HepG2 (cell line): ENCODE results near the gene USP11. TPM values are rescaled to one million over a fixed set of nuclear protein-coding genes. Genes with fewer than 3 reads are reported as not detected.

Experiments used
- CREM ChIP-seq, 2 experiments: sonication (generic) in 1 of 2; formaldehyde crosslinking in 1 of 2; IDR thresholded peaks; 2 replicates each; pipeline versions ENCODE4 v1.4.0 to v1.6.1; 2016 to 2020; ENCODE audit warnings: antibody characterized with exemption in 1 of 2, mild to moderate bottlenecking in 1 of 2, missing genetic modification reagents in 1 of 2
- DNMT1 ChIP-seq: sonication (generic); formaldehyde crosslinking; IDR thresholded peaks from 2 replicates; pipeline ENCODE4 v1.5.1; 2020; ENCODE audit warnings: mild to moderate bottlenecking, missing genetic modification reagents
- NR2F2 ChIP-seq: IDR thresholded peaks from 2 replicates; pipeline ENCODE4 v1.6.1; 2012; ENCODE audit warnings: low read depth, inconsistent platforms, borderline replicate concordance
- ZFP90 ChIP-seq: sonication (generic); formaldehyde crosslinking; IDR thresholded peaks from 2 replicates; pipeline ENCODE4 v1.8.0; 2022; ENCODE audit warnings: missing genetic modification reagents, mild to moderate bottlenecking, inconsistent platforms, borderline replicate concordance
- ZNF337 ChIP-seq: sonication (generic); formaldehyde crosslinking; IDR thresholded peaks from 2 replicates; pipeline ENCODE4 v1.5.1; 2020; ENCODE audit warnings: missing genetic modification reagents, low read depth, mild to moderate bottlenecking, borderline replicate concordance
- ZNF33B ChIP-seq: sonication (generic); formaldehyde crosslinking; IDR thresholded peaks from 2 replicates; pipeline ENCODE4 v1.5.1; 2020; ENCODE audit warnings: mild to moderate bottlenecking, missing genetic modification reagents
- ZNF510 ChIP-seq: sonication (generic); formaldehyde crosslinking; IDR thresholded peaks from 2 replicates; pipeline ENCODE4 v1.4.0; 2020; ENCODE audit warnings: low read depth, mild to moderate bottlenecking, missing genetic modification reagents
- ZZZ3 ChIP-seq: sonication (generic); formaldehyde crosslinking; IDR thresholded peaks from 2 replicates; pipeline ENCODE4 v1.4.0; 2020; ENCODE audit warnings: missing genetic modification reagents, mild to moderate bottlenecking, borderline replicate concordance
- polyA plus RNA-seq, 8 experiments: library from polyadenylated mRNA; depleted of rRNA in 3 of 8; stranded (reverse) in 7 of 8; unstranded in 1 of 8; fragments of >200 nt; fragmentation: Illumina TruSeq in 4 of 8; extraction: Trizol in 4 of 8; gene quantifications; 2 replicates each; pipeline versions ENCODE4 v1.2.1 to v1.2.3, GENCODE V29; 2011 to 2016; ENCODE audit warnings: low read depth in 4 of 8, missing spikeins in 1 of 8, mixed read lengths in 1 of 8; ENCODE audit not compliant: insufficient read depth in 1 of 8
- total RNA-seq, 5 experiments: library from RNA; depleted of rRNA; stranded (reverse); fragments of >200 nt; fragmentation: Illumina TruSeq; extraction: Trizol; gene quantifications; 2 replicates each; pipeline ENCODE4 v1.2.3, GENCODE V29; 2016; ENCODE audit warnings: low read depth in 1 of 5
- TF ChIP-seq, protein P1 (sequence below): sonication (generic); formaldehyde crosslinking; IDR thresholded peaks from 2 replicates; pipeline ENCODE4 v1.8.0; 2022; ENCODE audit warnings: low read depth, missing genetic modification reagents
- TF ChIP-seq, protein P2 (sequence below), 2 experiments: sonication (generic) in 1 of 2; formaldehyde crosslinking in 1 of 2; IDR thresholded peaks; 2 replicates each; pipeline versions ENCODE4 v1.6.1 to v1.9.0; 2014 to 2022; ENCODE audit warnings: antibody characterized with exemption in 1 of 2, borderline replicate concordance in 1 of 2, inconsistent platforms in 1 of 2, low read depth in 1 of 2, missing genetic modification reagents in 1 of 2
- TF ChIP-seq, protein P3 (sequence below): sonication (generic); formaldehyde crosslinking; IDR thresholded peaks from 2 replicates; pipeline ENCODE4 v1.4.0; 2020; ENCODE audit warnings: mild to moderate bottlenecking, missing genetic modification reagents
- TF ChIP-seq, protein P4 (sequence below): sonication (generic); formaldehyde crosslinking; IDR thresholded peaks from one replicate; pipeline ENCODE4 v1.5.1; 2020; ENCODE audit warnings: mild to moderate bottlenecking, missing genetic modification reagents; ENCODE audit errors: not compliant biosample characterization

Gene USP11
- total and polyA plus RNA-seq, 2 of the 13 experiments (the other 11 are each of a cell fraction or from before 2014, with no cell fraction given), result 23.8 to 31.7 TPM

DNA sequence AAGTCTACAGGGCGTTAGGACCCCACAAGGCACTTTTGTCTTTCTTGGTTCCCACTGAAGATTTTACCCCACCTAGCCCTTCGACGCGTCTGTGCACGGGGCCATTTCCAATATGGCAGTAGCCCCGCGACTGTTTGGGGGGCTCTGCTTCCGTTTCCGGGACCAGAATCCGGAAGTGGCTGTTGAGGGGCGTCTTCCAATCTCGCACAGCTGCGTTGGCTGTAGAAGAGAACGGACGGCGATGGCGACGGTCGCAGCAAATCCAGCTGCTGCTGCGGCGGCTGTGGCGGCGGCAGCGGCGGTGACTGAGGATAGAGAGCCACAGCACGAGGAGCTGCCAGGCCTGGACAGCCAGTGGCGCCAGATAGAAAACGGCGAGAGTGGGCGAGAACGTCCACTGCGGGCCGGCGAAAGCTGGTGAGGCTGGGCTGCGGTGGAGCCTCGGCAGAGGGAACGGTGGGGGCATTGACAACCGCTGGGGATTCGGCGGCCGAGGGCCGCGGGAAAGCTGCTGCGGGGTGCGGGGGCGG, at the start of gene USP11 (continued):
- TF ChIP-seq ZNF33B (CRISPR knock-in tag) (no peak), ZZZ3 (no peak), ZFP90 (no peak), ZNF510 (no peak), DNMT1 (no peak), ZNF337 (CRISPR knock-in tag) (no peak), CREM (IDR thresholded peaks at IDR 0.05) (no peak), CREM (CRISPR knock-in tag; IDR thresholded peaks at IDR 0.05) (no peak), NR2F2 (no peak)
- TF ChIP-seq, protein P1, sequence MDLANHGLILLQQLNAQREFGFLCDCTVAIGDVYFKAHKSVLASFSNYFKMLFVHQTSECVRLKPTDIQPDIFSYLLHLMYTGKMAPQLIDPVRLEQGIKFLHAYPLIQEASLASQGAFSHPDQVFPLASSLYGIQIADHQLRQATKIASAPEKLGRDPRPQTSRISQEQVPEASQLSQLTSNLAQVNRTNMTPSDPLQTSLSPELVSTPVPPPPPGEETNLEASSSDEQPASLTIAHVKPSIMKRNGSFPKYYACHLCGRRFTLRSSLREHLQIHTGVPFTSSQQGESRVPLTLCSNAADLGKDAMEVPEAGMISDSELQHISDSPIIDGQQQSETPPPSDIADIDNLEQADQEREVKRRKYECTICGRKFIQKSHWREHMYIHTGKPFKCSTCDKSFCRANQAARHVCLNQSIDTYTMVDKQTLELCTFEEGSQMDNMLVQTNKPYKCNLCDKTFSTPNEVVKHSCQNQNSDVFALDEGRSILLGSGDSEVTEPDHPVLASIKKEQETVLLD (CRISPR knock-in tag), result no peak
- TF ChIP-seq, protein P2, sequence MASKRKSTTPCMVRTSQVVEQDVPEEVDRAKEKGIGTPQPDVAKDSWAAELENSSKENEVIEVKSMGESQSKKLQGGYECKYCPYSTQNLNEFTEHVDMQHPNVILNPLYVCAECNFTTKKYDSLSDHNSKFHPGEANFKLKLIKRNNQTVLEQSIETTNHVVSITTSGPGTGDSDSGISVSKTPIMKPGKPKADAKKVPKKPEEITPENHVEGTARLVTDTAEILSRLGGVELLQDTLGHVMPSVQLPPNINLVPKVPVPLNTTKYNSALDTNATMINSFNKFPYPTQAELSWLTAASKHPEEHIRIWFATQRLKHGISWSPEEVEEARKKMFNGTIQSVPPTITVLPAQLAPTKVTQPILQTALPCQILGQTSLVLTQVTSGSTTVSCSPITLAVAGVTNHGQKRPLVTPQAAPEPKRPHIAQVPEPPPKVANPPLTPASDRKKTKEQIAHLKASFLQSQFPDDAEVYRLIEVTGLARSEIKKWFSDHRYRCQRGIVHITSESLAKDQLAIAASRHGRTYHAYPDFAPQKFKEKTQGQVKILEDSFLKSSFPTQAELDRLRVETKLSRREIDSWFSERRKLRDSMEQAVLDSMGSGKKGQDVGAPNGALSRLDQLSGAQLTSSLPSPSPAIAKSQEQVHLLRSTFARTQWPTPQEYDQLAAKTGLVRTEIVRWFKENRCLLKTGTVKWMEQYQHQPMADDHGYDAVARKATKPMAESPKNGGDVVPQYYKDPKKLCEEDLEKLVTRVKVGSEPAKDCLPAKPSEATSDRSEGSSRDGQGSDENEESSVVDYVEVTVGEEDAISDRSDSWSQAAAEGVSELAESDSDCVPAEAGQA (IDR thresholded peaks at IDR 0.05; ENCODE audit: low read depth), result peak; percentile 80; the same call in 1 of the 2 replicates
- TF ChIP-seq, protein P2 (CRISPR knock-in tag; IDR thresholded peaks at IDR 0.05; ENCODE audit: borderline replicate concordance), result no peak
- TF ChIP-seq, protein P3, sequence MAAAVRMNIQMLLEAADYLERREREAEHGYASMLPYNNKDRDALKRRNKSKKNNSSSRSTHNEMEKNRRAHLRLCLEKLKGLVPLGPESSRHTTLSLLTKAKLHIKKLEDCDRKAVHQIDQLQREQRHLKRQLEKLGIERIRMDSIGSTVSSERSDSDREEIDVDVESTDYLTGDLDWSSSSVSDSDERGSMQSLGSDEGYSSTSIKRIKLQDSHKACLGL (CRISPR knock-in tag), result 0 out of 2 replicates have a peak, but pooled peaks have one; percentile 31
- TF ChIP-seq, protein P4, sequence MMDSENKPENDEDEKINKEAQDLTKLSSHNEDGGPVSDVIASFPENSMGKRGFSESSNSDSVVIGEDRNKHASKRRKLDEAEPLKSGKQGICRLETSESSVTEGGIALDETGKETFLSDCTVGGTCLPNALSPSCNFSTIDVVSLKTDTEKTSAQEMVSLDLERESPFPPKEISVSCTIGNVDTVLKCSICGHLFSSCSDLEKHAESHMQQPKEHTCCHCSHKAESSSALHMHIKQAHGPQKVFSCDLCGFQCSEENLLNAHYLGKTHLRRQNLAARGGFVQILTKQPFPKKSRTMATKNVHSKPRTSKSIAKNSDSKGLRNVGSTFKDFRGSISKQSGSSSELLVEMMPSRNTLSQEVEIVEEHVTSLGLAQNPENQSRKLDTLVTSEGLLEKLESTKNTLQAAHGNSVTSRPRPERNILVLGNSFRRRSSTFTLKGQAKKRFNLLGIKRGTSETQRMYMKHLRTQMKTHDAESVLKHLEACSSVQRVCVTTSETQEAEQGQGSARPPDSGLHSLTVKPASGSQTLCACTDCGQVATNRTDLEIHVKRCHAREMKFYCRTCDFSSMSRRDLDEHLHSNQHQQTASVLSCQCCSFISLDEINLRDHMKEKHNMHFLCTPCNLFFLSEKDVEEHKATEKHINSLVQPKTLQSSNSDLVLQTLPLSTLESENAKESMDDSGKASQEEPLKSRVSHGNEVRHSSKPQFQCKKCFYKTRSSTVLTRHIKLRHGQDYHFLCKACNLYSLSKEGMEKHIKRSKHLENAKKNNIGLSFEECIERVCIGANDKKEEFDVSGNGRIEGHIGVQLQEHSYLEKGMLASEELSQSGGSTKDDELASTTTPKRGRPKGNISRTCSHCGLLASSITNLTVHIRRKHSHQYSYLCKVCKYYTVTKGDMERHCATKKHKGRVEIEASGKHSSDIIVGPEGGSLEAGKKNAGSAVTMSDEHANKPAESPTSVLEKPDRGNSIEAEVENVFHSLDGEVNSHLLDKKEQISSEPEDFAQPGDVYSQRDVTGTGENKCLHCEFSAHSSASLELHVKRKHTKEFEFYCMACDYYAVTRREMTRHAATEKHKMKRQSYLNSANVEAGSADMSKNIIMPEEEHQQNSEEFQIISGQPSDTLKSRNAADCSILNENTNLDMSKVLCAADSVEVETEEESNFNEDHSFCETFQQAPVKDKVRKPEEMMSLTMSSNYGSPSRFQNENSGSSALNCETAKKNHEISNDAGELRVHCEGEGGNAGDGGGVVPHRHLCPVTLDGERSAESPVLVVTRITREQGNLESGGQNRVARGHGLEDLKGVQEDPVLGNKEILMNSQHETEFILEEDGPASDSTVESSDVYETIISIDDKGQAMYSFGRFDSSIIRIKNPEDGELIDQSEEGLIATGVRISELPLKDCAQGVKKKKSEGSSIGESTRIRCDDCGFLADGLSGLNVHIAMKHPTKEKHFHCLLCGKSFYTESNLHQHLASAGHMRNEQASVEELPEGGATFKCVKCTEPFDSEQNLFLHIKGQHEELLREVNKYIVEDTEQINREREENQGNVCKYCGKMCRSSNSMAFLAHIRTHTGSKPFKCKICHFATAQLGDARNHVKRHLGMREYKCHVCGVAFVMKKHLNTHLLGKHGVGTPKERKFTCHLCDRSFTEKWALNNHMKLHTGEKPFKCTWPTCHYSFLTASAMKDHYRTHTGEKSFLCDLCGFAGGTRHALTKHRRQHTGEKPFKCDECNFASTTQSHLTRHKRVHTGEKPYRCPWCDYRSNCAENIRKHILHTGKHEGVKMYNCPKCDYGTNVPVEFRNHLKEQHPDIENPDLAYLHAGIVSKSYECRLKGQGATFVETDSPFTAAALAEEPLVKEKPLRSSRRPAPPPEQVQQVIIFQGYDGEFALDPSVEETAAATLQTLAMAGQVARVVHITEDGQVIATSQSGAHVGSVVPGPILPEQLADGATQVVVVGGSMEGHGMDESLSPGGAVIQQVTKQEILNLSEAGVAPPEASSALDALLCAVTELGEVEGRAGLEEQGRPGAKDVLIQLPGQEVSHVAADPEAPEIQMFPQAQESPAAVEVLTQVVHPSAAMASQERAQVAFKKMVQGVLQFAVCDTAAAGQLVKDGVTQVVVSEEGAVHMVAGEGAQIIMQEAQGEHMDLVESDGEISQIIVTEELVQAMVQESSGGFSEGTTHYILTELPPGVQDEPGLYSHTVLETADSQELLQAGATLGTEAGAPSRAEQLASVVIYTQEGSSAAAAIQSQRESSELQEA (CRISPR knock-in tag), result no peak
